GM21717 (cell line): ENCODE results near the gene SCO1.
A peak's percentile ranks its signal among the peaks of the same experiment; 100 is the strongest.

Source experiments
- ATAC-seq: cut with Tn5 transposase; IDR thresholded peaks from one replicate; pipeline ENCODE4 v1.9.1; 2021; ENCODE audit warnings: mild to moderate bottlenecking, moderate library complexity; ENCODE audit not compliant: unreplicated experiment

The SCO1 gene

DNA sequence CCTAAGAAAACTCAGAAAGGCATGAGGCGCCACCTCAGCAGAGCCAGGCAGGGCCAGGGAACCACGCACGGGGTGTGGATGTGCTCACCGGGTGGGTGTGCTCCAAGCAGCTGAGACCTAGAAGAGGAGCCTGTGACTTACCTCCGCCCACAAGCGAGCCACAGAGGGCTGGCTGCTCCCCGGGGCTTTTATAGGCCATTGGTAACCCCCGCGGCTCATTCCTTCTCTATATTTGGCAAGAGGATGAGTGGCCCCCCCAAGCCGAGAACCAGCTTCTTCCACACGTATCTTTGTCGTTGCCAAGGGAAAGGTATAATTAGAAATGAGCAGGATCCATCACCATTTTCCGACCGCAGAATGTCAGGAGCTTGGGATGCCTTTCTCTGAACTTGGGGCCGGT lies 40.2 kb downstream of the SCO1 start, which contains the start of gene MYH3:
Gene MYH3 (minus strand): TSS at position 162 of the 400 bp plus-strand sequence. CDS start 2,245 bp downstream, outside the sequence.
- ATAC-seq = no peak

GRCh38 chr17:10653987-10654386 lies 43.3 kb downstream of the SCO1 start:
- ATAC-seq = no peak

GRCh38 chr17:10652984-10653659 lies 44.2 kb downstream of the SCO1 start:
- ATAC-seq = no peak

DNA sequence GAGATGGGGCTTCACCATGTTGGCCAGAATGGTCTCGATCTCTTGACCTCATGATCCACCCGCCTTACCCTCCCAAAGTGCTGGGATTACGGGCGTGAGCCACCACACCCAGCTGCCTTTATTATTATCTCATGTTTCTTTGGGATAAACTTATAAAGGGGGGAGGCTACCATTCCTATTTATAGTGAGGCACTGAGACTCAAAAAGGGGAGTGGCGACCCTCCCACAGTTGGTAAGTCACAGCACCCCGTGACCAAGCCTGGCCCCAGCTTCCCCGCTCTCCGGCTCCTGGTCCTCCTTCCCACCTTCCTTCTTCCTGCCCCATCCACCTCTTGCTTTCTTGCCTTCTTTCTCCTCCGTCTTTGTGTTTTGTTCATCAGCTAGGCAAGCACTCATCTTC lies 45.4 kb downstream of the SCO1 start:
- ATAC-seq = no peak

DNA sequence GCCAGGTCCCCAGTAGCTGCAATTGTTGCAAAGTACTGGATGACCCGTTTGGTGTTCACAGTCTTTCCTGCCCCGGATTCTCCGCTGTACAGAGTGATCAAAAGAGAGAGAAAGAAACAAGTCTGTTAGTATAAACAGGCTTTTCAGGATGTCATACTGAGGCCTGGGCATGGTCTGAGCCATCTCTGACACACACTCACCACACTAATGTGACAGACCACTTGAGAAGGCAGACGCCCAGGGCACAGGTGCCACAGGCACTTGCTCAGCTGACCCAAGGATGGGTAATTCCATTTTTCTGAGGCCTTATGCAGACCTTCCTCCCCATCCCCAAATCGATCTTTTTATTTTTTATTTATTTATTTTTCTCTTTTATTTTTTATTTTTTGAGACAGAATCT lies 47.7 kb downstream of the SCO1 start:
- no peak for ATAC-seq

- no peak for ATAC-seq
These were observed 48.4 kb downstream of the SCO1 start for GRCh38 chr17:10648956-10649355.

GRCh38 chr17:10648381-10648780 lies 49.0 kb downstream of the SCO1 start:
- ATAC-seq = no peak

DNA sequence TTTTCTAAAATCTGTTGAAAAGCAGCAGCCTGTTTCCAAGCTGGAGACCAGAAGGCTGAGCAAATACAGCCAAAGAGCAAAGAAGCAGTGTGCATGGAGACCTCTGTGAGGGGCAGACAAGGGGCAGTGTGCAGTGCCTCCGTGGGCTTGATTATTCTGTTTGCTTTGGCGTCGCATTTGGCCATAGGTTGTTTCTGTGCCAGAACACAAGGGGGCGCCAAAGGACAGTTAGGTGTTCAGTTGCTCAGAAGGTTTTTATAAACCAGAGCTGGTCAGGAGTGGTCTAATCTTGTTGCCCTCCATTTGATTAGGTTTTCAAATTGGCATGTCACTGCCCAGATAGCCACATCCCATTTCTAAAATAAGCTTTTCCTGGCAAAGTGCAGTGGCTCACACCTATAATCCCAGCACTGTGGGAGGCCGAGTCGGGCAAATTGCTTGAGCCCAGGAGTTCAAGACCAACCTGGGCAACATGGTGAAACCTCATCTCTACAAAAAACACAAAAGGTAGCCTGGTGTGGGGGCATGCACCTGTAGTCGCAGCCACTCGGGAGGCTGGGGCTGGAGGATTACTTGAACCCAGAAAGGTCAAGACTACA lies 50.8 kb downstream of the SCO1 start:
- ATAC-seq = peak; percentile 56

DNA sequence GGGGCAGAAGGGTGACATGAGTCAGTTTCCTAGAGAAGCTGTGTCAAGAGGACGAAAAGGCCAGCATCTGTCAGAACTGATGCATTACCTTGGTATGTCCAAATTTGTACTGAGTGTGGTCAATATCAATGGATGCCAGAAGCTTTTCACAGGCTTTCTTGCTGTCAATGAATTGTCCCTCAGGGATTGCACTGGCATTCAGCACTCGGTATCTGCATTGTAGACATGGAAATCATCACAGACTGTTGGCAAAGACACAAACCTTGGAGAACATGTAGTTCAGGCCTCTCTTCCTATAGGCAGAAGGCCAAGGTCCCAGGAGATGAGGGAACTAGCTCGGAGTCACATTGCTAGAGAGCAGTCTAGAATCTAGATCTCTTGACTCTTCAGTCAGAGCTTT lies 56.9 kb downstream of the SCO1 start:
- ATAC-seq = no peak

DNA sequence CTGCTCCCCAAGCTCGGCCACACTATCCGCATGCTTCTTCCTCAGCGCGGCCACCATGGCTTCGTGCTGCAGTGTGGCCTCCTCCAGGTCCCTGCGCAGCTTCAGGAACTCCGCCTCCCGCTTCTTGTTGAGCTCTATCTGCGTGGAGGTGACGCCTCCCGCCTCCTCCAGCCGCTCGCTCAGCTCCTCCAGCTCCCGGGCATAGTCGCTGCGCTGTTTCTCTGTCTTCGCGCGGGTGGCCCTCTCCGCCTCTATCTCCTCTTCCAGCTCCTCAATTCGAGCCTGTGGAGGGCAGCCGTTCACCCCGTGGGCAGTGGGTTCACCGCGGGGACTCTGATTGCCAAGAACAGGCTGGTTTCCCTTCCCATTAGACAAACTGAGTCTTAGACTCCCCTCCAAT lies 59.2 kb downstream of the SCO1 start:
- no peak for ATAC-seq

- ATAC-seq = no peak
These were observed 62.0 kb downstream of the SCO1 start for GRCh38 chr17:10635290-10635689.

- peak; percentile 94 for ATAC-seq
These were observed 63.5 kb downstream of the SCO1 start for GRCh38 chr17:10633738-10634379.

DNA sequence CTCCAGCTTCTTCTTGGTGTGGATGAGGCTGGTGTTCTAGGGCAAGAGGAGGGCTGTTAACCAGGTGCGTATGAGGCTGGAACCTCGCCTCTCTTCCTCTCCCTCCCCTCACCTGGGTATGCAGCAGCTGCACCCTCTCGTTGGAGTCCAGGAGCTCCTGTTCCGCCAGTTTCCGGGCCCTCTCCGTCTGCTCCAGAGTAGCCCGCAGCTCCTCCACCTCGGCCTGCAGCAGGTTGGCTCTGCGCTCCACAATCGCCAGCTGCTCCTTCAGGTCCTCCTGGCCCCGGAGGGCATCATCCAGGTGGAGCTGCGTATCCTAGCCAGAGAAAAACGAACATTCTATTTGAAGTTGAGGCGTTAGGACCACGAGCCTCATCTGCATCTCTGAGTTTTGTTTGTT lies 65.6 kb downstream of the SCO1 start:
- ATAC-seq = no peak

DNA sequence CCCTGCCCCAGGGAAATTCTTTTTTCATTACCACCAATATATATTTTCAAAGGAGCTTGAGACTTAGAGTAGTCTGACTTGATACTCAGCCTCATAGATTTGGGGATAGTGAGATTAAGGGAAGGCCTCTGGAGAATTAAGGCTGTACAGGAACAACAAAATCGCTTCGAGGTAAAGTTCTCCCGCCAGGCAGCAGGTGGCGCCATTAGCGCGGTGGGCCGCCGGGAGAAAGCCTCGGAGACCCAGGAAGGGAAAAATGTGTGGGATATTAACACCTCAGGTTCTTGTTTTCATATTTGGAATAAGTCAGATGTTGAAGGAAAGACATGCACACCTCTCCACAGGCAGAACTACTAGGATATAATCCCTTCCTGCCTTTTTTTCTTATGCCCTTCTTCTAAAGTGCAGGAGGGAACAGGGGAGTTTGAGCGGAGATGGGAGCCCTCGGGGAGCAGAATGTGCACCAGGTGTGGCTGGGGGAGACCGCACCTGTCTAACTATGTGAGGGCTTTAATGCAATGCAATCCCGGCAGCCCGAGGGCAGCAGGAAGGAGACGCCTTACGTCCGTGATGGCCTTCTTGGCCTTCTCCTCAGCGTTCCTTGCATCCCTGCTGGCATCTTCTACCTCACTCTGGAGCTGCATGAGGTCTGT lies 66.2 kb downstream of the SCO1 start:
- ATAC-seq = no peak

DNA sequence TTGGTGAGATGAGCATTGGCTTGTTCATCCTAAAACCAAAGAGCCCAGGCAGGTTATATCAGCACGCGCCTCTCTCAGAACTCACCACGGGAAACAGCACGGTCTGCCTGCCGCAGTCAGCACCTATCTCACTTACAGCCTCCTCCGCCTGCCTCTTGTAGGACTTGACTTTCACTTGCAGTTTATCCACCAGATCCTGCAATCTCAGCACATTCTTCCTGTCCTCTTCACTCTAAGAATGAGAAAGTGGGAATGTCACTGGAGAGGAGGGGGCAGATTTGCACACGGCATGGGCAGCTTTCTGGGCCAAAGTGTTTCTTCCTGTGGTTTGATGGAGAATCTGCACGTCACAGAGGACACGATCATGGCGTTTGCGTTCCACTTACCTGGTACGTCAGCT lies 67.6 kb downstream of the SCO1 start:
- no peak for ATAC-seq

DNA sequence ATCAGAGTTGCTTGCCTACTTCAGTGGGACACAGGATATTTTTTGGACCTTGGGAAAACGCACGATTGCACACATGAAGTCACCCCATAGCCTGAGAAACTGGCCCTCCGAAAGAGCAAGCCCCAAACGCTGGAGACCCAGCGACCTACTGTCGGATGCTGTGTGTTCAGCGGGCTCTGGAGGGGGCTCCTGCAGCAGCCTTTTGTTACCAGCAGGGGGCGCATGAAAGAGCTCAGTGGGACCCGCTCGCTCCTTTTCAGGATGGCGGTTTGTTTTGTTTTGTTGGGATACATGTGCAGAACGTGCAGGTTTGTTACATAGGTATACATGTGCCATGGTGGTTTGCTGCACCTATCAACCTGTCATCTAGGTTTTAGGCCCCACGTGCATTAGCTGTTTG lies 68.6 kb downstream of the SCO1 start:
- ATAC-seq = no peak

DNA sequence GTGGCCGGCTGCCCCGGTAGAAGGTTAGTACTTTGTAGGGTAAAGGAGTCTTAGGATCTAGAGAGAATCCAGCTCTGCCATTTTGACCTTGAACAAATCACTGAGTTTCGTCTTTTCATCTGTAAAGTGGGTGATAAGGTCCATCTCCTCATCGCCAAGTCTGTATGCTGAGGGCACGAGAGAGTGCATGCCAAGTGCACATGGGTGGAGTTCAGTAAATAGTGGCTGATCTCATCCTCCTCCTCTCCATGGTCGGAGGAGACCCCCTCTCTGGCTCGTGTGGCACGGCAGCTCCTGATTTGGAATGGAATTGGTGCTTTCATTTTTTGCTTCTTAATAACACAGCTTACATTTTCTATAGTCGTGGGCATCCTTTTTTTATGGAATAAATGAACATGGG lies 70.9 kb downstream of the SCO1 start:
- ATAC-seq = no peak

- ATAC-seq = no peak
These were observed 72.4 kb downstream of the SCO1 start for GRCh38 chr17:10624969-10625368.

- ATAC-seq = no peak
These were observed 73.5 kb downstream of the SCO1 start for GRCh38 chr17:10623737-10624338.

DNA sequence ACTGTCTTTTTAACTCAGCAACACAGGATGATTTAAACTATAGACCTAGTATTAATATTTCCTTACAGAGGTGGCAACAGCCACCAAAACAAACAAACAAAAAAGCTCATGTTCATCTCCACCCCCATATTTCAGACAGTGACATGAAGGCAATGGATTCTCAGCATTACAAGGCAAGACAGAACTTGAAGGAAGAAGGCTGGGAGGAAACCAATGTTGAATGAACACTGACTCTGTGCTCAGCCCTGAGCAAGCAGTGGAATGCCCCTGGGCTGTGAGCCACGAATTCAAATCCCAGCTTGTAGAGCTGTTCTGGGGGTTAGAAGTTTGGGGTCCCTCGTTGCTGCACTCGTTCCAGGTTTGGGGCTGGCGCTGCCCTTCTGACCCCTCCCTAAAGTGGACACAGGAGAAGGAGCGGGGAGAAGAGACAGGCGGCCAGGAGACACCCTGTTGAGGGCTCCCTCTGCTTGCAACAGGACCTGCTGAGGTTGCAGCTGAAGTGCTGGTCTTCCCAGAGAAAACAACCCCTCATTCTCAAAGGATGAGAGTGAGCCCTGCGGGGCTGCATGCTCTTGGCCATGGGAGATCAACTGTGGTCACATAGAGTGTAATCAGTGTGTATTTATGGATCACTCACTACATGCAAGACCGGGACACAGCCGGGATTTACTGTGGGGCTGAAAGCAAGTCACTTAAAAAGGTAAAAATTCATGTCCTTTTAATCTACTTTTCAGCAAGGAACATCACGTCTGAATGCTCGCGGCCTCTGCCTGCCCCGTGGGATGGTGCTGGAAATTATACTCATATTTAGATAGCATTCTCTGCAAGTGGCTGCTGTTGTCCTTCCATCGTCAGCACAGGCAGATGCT lies 74.5 kb downstream of the SCO1 start:
- ATAC-seq = no peak
